NCI-H446 treated with DMSO at 0.1 percent for 48 hours (cell line): ENCODE data around the gene MAMDC2.

ENCODE experiments used
- DNase-seq: peaks from one replicate; lab custom pipeline; 2025; lab: John Stamatoyannopoulos, UW

Gene MAMDC2

GRCh38 chr9:70064496-70064895, 20.8 kb downstream of the MAMDC2 start:
- DNase-seq, result no peak

- DNase-seq, result no peak
Observed at GRCh38 chr9:70065572-70065971, 21.9 kb downstream of the MAMDC2 start.

GRCh38 chr9:70066418-70066817, 22.8 kb downstream of the MAMDC2 start:
- no peak for DNase-seq

- DNase-seq, result no peak
Observed at GRCh38 chr9:70066874-70067273, 23.2 kb downstream of the MAMDC2 start.

GRCh38 chr9:70069704-70070103, 26.1 kb downstream of the MAMDC2 start:
- no peak for DNase-seq

- no peak for DNase-seq
Observed at GRCh38 chr9:70073193-70073592, 29.5 kb downstream of the MAMDC2 start.

- no peak for DNase-seq
Observed at GRCh38 chr9:70073756-70074155, 30.1 kb downstream of the MAMDC2 start.

GRCh38 chr9:70076678-70077077, 33.0 kb downstream of the MAMDC2 start:
- DNase-seq, result no peak

GRCh38 chr9:70079417-70080037, 35.9 kb downstream of the MAMDC2 start:
- DNase-seq, result no peak

GRCh38 chr9:70080481-70081119, 37.0 kb downstream of the MAMDC2 start:
- DNase-seq, result peak; percentile 65

GRCh38 chr9:70081120-70081495, 37.5 kb downstream of the MAMDC2 start:
- no peak for DNase-seq

- no peak for DNase-seq
Observed at GRCh38 chr9:70083429-70083828, 39.8 kb downstream of the MAMDC2 start.

GRCh38 chr9:70085241-70085640, 41.6 kb downstream of the MAMDC2 start:
- no peak for DNase-seq

GRCh38 chr9:70091103-70091502, 47.5 kb downstream of the MAMDC2 start:
- DNase-seq, result no peak

- no peak for DNase-seq
Observed at GRCh38 chr9:70091572-70091971, 47.9 kb downstream of the MAMDC2 start.

- no peak for DNase-seq
Observed at GRCh38 chr9:70092190-70092589, 48.5 kb downstream of the MAMDC2 start.

- no peak for DNase-seq
Observed at GRCh38 chr9:70093095-70093494, 49.4 kb downstream of the MAMDC2 start.

GRCh38 chr9:70093944-70094343, 50.3 kb downstream of the MAMDC2 start:
- DNase-seq, result no peak

- DNase-seq, result no peak
Observed at GRCh38 chr9:70094747-70095146, 51.1 kb downstream of the MAMDC2 start.

- DNase-seq, result no peak
Observed at GRCh38 chr9:70097187-70097586, 53.5 kb downstream of the MAMDC2 start.

GRCh38 chr9:70100362-70100761, 56.7 kb downstream of the MAMDC2 start:
- DNase-seq, result no peak

- DNase-seq, result no peak
Observed at GRCh38 chr9:70101265-70101664, 57.6 kb downstream of the MAMDC2 start.

- DNase-seq, result no peak
Observed at GRCh38 chr9:70105147-70105546, 61.5 kb downstream of the MAMDC2 start.

- no peak for DNase-seq
Observed at GRCh38 chr9:70106571-70106970, 62.9 kb downstream of the MAMDC2 start.
